ENCODE data around the gene FBXO10.

FBXO10 gene

DNA sequence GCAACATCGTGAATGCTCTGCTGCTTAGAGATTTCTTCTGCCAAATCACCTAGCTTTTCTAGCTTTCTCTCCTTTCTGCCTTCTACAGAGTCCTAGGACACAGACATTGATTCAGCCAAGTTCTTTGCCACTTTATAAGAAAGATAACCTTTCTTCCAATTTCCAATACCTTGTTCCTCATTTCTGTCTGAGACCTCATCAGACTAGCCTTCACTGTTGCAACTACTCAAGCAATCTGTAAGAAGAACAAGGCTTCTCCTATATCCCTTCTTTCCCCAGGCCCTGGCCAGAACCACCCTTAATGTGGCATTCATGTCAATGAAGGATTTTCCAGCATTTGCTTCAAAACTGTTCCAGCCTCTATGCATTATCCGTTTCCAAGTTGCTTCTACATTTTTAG, 24.3 kb downstream of the FBXO10 start:
- H3K4me3 ChIP-seq (ENCODE audit: low read depth, low read length): no peak overlapping the region
- TF ChIP-seq, protein P1, sequence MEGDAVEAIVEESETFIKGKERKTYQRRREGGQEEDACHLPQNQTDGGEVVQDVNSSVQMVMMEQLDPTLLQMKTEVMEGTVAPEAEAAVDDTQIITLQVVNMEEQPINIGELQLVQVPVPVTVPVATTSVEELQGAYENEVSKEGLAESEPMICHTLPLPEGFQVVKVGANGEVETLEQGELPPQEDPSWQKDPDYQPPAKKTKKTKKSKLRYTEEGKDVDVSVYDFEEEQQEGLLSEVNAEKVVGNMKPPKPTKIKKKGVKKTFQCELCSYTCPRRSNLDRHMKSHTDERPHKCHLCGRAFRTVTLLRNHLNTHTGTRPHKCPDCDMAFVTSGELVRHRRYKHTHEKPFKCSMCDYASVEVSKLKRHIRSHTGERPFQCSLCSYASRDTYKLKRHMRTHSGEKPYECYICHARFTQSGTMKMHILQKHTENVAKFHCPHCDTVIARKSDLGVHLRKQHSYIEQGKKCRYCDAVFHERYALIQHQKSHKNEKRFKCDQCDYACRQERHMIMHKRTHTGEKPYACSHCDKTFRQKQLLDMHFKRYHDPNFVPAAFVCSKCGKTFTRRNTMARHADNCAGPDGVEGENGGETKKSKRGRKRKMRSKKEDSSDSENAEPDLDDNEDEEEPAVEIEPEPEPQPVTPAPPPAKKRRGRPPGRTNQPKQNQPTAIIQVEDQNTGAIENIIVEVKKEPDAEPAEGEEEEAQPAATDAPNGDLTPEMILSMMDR (IDR thresholded peaks at IDR 0.05; ENCODE audit: borderline replicate concordance, insufficient read depth, low read depth, low read length): no peak

DNA sequence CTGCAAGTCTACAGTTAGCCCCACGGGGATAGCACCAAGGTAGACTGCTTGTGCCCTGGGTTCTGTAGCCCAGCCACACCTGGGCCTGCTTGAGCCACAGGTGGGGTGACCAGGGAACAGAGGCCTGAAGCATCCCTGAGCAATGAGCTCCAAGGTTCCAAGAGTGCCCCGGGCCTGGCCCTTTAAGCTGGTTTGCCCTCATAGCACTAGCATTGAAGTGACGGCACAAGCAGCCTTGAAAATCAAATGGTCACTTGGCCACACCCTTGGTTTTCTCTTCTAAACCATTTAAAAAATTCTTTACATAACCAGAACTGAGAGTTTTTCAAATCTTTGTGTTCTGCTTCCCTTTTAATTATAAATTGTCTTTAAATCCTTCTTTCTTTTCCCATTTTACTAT, 24.7 kb downstream of the FBXO10 start:
- H3K4me3 ChIP-seq (ENCODE audit: low read depth, low read length): no peak overlapping the region
- TF ChIP-seq, protein P1 (IDR thresholded peaks at IDR 0.05; ENCODE audit: borderline replicate concordance, insufficient read depth, low read depth, low read length): no peak

DNA sequence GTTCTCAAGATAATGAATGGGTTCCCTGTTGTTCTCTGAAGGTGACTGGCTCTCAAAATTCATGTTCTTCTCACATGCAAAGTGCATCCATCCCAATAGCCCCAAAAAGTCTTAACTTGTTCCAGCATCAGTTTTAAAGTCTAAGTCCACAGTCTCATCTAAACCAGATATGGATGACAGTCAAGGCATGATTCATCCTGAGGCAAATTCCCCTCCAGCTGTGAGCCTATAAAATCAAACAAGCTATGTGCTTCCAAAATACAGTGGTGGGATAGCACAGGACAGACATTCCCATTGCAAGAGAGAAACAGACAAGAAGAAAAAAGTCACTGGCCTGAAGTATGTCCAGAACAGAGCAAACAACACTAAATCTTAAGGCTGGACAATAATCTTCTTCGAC, 25.4 kb downstream of the FBXO10 start:
- TF ChIP-seq, protein P1 (IDR thresholded peaks at IDR 0.05; ENCODE audit: borderline replicate concordance, insufficient read depth, low read depth, low read length): no peak
- no peak overlapping the region for H3K4me3 ChIP-seq (ENCODE audit: low read depth, low read length)

DNA sequence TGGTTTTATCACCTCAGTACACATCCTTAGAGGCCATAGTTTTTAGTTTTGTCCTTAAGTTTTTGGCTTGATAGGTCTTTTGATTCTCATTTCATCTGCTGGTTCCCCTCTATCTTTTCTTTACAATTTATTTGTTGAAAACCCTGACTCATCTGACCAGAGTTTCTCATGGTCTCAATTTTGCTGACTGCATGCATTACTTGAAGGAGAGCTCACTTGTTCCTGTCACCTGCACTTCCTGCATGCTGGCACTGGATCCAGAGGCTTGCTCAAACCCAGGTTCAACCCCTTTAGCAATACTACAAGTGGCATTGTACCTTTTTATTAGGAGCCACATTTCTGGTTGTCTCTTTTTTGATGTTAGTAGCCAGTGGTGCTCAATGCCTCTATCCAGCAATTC, 26.7 kb downstream of the FBXO10 start:
- TF ChIP-seq, protein P1 (IDR thresholded peaks at IDR 0.05; ENCODE audit: borderline replicate concordance, insufficient read depth, low read depth, low read length): no peak

DNA sequence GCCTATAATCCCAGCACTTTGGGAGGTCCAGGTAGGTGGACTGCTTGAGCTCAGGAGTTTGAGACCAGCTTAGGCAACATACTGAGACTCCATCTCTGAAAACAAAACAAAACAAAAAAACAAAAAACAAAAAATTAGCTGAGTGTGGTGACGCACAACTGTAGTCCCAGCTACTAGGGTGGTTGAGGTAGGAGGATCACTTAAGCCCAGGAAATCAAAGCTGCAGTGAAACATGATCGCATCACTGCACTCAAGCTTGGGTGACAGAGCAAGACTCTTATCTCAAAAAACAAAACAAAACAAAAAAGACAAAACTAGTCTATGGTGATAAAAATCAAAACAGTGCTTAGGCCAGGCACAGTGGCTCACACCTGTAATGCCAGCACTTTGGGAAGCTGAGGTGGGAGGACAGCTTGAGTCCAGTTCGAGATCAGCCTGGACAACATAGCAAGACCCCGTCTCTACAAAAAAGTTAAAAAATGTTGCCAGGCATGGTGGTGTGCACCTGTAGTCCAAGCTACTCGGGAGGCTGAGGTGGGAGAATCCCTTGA, 28.8 kb downstream of the FBXO10 start:
- TF ChIP-seq, protein P1 (IDR thresholded peaks at IDR 0.05; ENCODE audit: borderline replicate concordance, insufficient read depth, low read depth, low read length): no peak
- H3K4me3 ChIP-seq (ENCODE audit: low read depth, low read length): no peak overlapping the region

More for the DNA sequence above, 26.7 kb downstream of the FBXO10 start:
- no peak overlapping the region for H3K4me3 ChIP-seq (ENCODE audit: low read depth, low read length)

DNA sequence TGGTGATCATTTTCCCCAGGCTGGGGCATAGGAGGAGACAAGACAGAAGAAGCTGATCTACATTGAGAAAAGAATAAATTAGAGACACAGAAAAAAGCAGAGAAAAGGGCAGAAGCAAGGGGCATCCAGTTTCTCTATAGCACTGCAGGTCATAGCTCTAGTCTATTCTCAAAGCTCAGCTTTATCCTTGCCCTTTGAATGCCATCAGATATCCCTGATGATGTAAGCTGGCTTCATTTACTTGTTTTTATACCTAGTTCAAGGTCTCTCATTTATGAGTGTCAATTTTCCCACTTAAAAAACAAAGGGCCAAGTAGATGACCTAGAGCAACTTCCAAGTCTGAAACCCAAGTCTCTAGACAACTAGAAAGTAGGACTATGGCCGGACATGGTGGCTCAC, 32.7 kb downstream of the FBXO10 start:
- TF ChIP-seq, protein P1 (IDR thresholded peaks at IDR 0.05; ENCODE audit: borderline replicate concordance, insufficient read depth, low read depth, low read length): no peak

DNA sequence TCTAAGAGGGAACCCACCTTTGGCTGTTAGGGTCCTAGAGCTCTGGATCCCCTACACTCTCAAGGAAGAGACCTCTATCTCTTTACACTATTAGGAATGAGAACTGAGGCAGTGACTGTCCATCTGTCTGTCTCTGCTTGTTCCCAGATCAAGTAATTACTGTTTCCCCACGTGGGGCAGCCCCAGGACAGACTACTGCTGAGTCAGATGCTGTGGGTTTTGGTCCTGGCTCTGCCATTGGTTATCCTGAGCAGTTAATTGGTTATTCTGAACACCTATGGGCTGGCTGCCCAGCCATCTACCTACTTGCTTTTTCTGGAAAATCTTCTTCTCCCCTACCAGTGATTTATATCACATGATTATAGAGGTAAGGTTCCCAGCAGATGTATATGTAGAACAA, 33.3 kb downstream of the FBXO10 start:
- H3K4me3 ChIP-seq (ENCODE audit: low read depth, low read length): no peak overlapping the region
- TF ChIP-seq, protein P1 (IDR thresholded peaks at IDR 0.05; ENCODE audit: borderline replicate concordance, insufficient read depth, low read depth, low read length): no peak

More for the DNA sequence above, 32.7 kb downstream of the FBXO10 start:
- no peak overlapping the region for H3K4me3 ChIP-seq (ENCODE audit: low read depth, low read length)

Data from GM12875 (cell line).